GM18867 (cell line): ENCODE data around the gene TPD52L1.
A peak's percentile ranks its signal among the peaks of the same experiment; 100 is the strongest.
"Not testable (repeated sequence)": the region's sequence is repeated elsewhere in the genome, so short reads cannot be mapped to it uniquely, and the experiment has no call there.

Source experiments
- ATAC-seq: cut with Tn5 transposase; IDR thresholded peaks from one replicate; pipeline ENCODE4 v1.9.1; 2021; ENCODE audit warnings: mild to moderate bottlenecking, moderate library complexity; ENCODE audit not compliant: unreplicated experiment

Gene TPD52L1

GRCh38 chr6:125153391-125154117, at the start of gene TPD52L1:
TPD52L1 (plus strand) TSS chr6:125153773; CDS start chr6:125153952, 179 bp downstream.
- ATAC-seq = peak; percentile 97

GRCh38 chr6:125104425-125104824, 49.1 kb upstream of the TPD52L1 start:
- ATAC-seq = no peak

DNA sequence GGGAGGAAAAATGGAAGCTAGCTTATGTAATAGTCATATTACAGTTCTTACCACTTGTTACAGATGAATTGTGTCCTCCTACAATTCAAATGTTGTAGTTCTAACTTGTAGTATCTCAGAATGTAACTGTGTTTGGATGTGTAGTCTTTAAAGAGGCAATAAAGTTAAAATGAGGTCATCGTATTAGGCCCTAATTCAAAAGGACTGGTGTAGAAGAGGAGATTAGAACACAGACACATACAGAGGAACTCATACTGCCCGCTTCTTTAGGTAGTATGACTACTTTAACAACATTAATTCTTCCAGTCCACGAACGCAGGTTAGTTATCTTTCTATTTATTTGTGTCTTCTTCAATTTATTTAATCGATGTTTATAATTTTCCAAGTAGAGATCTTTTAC, 46.5 kb upstream of the TPD52L1 start:
- no peak for ATAC-seq

DNA sequence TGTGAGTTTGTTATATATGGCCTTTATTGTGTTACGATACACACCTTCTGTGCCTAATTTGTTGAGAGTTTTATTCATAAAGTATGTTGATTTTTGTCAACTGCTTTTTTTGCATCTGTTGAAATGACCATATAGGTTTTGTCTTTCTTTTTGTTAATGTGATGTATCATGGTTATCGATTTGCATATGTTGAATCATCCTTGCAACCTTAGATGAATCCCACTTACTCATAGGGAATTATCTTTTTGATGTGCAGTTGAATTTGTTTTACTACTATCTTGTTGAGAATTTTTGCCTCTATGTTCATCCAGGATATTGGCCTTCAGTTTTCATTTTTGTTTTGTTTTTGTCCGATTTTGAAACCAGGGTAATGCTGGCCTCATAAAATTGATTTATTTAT, 45.7 kb upstream of the TPD52L1 start:
- no peak for ATAC-seq

- ATAC-seq = no peak
Observed at GRCh38 chr6:125110056-125110455, 43.5 kb upstream of the TPD52L1 start.

DNA sequence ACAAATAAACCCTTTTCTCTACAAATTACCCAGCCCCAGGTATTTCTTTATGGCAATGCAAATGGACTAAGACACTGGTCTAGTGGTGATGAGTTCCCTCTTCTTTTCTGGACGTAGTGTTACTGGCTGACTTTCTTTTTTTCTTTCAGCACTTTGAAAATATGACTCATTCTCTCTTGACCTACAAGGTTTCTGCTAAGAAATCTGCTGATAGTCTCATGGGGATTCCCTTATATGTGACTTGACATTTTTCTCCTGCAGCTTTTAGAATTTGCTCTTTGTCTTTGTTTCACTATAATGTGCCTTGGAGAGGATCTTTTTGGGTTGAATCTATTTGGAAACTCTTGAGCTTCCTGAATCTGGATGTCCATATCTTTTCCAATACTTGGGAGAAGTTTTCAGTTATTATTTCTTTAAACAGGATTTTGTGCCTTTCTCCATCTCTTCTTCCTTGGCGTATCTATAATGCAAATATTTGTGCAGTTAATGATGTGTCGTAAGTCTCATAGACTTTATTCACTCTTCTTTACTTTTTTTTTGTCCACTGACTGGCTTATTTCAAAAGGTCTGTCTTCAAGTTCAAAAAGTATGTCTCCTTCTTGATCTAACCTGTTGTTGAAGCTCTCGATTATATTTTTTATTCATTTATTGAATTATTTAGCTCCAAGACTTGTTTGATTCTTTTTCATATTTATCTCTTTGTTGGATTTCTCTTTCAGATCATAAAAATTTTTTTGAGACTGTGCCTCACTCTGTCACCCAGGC, 42.2 kb upstream of the TPD52L1 start:
- ATAC-seq = no peak

DNA sequence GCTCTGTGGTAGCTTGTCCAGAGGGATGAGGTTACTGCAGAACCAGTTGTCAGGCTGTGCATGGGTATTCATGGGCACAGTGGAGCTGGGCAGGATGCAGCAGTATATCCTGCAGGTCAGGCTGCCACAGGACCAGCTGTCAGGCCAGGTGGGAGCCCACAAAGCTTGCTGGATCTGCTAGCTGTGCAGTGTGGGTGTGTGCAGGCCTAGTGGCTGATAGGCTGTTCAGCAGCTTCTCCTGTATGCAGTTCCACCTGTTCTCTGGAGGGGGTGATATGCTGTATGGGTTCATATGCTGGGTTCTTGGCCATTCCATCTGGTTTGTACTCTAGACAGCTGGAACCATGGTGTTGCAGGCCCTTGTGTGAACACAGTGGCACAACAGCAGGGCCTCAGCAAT, 40.6 kb upstream of the TPD52L1 start:
- no peak for ATAC-seq

DNA sequence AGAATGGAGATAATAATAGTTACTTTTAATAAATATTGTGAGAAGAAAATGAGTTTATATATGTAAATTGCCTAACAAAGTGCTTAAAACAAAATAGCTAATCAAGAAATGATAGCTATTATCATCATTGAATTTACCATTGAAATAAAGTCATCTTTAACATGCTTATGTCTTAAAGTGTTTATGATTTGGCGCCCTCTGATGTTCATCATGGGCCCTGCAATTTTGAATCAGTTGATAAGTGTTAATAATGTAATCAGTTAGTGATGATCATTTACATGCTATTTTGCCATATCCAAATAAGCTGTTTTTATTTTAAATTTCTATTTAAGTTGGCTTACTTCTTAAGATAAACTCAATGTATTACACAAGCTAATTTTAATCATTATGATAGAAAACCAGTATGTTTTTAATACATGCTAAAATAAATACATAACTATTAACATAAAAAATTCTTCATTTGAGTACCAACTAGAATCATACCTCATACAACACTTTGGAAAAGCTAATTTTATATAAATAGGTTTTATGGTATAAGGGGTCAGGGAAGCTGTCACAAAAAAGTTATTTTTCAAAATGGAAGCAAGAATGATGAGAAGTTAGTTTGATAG, 39.2 kb upstream of the TPD52L1 start:
- peak; percentile 53 for ATAC-seq

DNA sequence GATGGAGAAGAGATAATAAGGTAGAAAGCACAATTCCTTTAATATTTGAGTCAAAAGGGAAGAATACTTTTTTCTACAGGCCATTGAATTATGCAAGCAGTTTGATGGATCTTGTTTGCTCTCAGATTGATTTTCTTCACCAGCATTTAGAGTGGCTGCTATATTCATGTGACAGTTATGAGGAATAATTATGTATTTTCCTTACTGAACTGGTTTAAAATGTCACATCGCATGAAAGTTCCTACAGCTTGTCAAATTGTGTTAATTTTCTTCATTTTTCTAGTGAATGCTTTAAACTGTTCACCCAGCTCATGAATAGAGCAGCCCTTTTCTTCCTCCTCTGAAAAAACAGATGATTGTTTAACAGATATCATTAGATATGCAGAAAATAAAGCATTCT, 37.4 kb upstream of the TPD52L1 start:
- ATAC-seq = no peak

GRCh38 chr6:125116710-125117109, 36.9 kb upstream of the TPD52L1 start:
- ATAC-seq = no peak

DNA sequence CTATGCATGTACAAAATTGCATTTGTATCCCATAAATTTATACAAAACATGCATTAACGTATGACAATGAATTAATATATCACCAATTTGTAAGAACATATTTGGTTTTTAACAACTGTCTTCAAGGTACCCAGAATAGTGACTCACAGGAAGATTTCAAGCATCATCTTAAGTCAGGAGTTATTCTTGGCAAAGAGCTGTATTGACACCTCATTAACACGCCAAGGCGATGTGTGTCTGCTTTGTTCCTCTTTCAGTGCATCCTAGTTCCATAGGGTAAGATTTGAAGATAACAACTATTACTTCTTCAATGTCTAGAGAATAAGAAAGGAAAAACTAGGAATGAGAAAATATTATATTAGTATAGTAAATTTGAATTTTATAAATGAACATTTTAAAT, 35.8 kb upstream of the TPD52L1 start:
- no peak for ATAC-seq

DNA sequence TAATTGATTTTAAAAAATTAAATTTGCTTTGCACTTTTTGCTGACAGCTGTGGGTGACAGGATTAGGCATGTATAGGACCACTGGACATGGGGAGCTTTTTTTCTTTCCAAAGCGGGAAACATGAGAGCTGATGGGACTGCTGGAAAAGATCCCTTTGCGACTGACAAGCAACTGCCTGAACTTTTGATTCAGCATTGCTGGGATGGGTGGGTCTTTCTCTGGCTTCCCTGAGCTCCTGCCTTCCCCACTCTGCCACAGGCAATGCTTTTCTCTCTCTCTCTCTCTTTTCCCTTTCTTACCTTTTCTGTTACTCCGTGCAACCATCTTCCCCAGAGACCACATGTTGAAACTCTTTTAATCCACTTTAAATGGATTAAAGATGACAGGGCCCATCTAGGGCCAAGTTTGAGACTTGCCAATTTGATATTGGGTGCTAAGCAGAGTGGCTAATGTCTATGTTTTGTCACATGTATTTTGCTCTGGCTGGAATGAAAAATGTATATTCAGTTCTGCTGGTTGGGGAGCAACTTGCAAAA, 33.5 kb upstream of the TPD52L1 start:
- no peak for ATAC-seq

GRCh38 chr6:125121894-125122293, 31.7 kb upstream of the TPD52L1 start:
- ATAC-seq = no peak

DNA sequence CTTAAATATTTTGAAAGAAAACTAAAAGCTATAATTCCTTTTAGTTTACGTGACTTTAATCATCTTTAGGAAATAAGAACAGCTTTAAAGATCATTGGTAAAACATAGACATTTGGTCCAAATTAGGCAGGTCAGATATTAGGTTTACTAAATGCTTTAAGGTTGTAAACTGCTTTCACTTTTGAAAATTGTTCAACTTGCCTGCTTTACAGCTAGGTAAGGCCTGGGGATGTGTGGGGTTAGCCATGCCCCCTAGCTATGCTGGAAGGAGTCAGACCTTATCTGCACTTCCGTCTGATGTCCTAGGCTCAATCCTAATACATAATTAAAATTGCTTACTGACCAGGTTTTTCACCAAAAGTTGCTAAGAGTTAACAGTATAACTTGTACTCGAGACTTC, 30.5 kb upstream of the TPD52L1 start:
- no peak for ATAC-seq

DNA sequence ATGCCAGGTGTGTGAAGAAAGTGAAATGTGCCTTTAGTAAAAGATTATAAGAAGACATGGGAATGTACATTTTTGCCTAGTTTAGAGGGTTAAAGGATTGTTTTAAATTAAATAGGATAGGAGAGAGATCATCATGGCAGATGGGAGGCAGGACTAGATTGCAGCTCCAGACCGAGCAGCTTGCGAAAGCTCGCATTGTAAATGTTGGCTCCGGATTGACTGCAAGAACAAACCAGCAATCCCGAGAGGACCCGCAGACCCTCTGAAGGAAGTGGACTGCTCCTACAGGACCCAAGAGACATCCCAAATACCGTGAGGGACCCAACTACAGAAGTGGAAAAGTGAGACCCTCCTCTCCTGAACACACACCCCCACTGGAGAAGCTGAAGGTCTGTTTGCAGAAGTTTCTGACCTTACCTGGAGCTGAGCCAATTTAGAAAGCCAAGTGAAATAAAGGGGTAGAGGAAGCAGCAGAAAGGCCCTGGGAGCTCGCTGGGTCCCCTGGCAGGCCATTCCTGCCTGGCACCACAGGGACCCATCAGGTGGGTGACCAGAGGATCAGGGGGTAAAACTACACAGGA, 30.0 kb upstream of the TPD52L1 start:
- no peak for ATAC-seq

GRCh38 chr6:125124049-125124669, 29.4 kb upstream of the TPD52L1 start:
- no peak for ATAC-seq

DNA sequence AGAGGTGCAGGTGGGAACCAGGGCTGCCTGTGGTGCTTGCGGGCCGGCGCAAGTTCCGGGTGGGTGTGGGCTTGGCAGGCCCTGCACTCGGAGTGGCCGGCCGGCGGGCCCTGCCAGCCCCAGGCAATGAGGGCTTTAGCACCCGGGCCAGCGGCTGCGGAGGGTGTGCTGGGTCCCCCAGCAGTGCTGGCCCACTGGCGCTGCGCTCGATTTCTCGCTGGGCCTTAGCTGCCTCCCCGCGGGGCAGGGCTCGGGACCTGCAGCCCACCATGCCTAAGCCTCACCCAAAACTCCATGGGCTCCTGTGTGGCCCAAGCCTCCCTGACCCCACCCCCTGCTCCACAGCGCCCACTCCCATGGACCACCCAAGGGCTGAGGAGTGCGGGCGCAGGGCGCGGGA, 27.7 kb upstream of the TPD52L1 start:
- ATAC-seq = not testable (repeated sequence)

DNA sequence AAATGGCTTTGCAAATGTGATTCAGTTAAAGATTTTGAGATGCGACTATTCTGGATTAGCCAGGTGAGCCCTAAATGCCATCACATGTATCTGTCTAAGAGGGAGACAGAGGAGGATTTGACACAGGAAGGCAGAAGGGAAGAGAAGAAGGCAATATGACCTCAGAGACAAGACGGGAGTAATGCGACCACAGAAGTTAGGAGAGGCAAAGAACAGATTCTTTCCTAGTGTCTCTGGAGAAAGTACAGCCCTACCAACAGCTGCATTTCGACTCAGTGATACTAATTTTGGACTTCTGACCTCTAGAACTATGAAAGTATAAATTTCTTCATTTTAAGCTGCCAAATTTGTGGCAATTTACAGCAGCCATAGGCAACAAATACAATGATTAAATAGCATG, 24.2 kb upstream of the TPD52L1 start:
- ATAC-seq = no peak

- no peak for ATAC-seq
Observed at GRCh38 chr6:125132058-125132457, 21.5 kb upstream of the TPD52L1 start.

DNA sequence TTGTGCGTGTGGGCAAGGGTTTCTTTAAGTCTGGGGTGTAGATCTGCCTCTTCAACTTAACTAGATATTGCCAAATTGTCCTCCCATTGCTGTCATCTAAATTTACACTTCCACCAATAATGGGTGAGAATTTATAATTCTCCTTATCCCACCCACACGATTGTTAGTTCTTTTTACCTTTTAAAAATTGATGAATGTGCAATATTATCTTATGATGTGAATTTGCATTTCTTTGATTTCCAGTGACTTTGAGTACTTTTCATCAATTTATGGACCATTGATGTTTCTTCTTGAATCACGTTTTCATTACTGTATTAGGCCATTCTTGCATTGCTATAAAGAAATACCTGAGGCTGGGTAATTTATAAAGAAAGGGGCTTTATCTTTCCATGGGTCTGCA, 17.2 kb upstream of the TPD52L1 start:
- ATAC-seq = no peak

- no peak for ATAC-seq
Observed at GRCh38 chr6:125138083-125138482, 15.5 kb upstream of the TPD52L1 start.
